ENCODE data around the gene RAB20. TPM values are rescaled to one million over a fixed set of nuclear protein-coding genes. Genes with fewer than 3 reads are reported as not detected.

Gene RAB20
- total RNA-seq, 1 donor from 2014 or later: 0.77 TPM

- H3K27me3 Mint-ChIP-seq (ENCODE audit: low read depth): no peaks in the 10 kb centered on the region
- H3K4me1 Mint-ChIP-seq: no peaks in the 10 kb centered on the region
- TF ChIP-seq CTCF (conservative IDR thresholded peaks at IDR 0.05): no peak
- H3K4me3 Mint-ChIP-seq: no peak overlapping the region
- peaks cover 45% of the 10 kb centered on the region for H3K36me3 Mint-ChIP-seq (ENCODE audit: low read depth)
- DNase-seq (ENCODE audit: low read depth, low spot score): no peak
- H3K27ac Mint-ChIP-seq (ENCODE audit: unreplicated experiment): no peak overlapping the region
- H3K9me3 Mint-ChIP-seq: no peaks in the 10 kb centered on the region
Observed at GRCh38 chr13:110497003-110497402, 64.5 kb downstream of the RAB20 start.

- no peaks in the 10 kb centered on the region for H3K27me3 Mint-ChIP-seq (ENCODE audit: low read depth)
- H3K9me3 Mint-ChIP-seq: no peaks in the 10 kb centered on the region
- H3K27ac Mint-ChIP-seq (ENCODE audit: unreplicated experiment): no peak overlapping the region
- H3K4me3 Mint-ChIP-seq: no peak overlapping the region
- H3K4me1 Mint-ChIP-seq: no peaks in the 10 kb centered on the region
- DNase-seq (ENCODE audit: low read depth, low spot score): no peak
- peaks cover 39% of the 10 kb centered on the region for H3K36me3 Mint-ChIP-seq (ENCODE audit: low read depth)
- TF ChIP-seq CTCF (conservative IDR thresholded peaks at IDR 0.05): no peak
Observed at GRCh38 chr13:110496281-110496680, 65.2 kb downstream of the RAB20 start.

GRCh38 chr13:110495881-110496280, 65.6 kb downstream of the RAB20 start:
- Mint-ChIP-seq H3K27ac (ENCODE audit: unreplicated experiment) (no peak overlapping the region), H3K27me3 (ENCODE audit: low read depth) (no peaks in the 10 kb centered on the region), H3K4me1 (no peaks in the 10 kb centered on the region), H3K4me3 (no peak overlapping the region), H3K36me3 (ENCODE audit: low read depth) (peaks cover 37% of the 10 kb centered on the region), H3K9me3 (no peaks in the 10 kb centered on the region)
- DNase-seq (ENCODE audit: low read depth, low spot score): no peak
- TF ChIP-seq CTCF (conservative IDR thresholded peaks at IDR 0.05): no peak

- H3K36me3 Mint-ChIP-seq (ENCODE audit: low read depth): peaks cover 32% of the 10 kb centered on the region
- TF ChIP-seq CTCF (conservative IDR thresholded peaks at IDR 0.05): no peak
- H3K9me3 Mint-ChIP-seq: no peaks in the 10 kb centered on the region
- DNase-seq (ENCODE audit: low read depth, low spot score): no peak
- peak overlapping the region; percentile 27 for H3K27ac Mint-ChIP-seq (ENCODE audit: unreplicated experiment)
- H3K4me3 Mint-ChIP-seq: no peak overlapping the region
- no peaks in the 10 kb centered on the region for H3K27me3 Mint-ChIP-seq (ENCODE audit: low read depth)
- H3K4me1 Mint-ChIP-seq: no peaks in the 10 kb centered on the region
Observed at GRCh38 chr13:110495376-110495775, 66.1 kb downstream of the RAB20 start.

- peaks cover 20% of the 10 kb centered on the region for H3K36me3 Mint-ChIP-seq (ENCODE audit: low read depth)
- H3K9me3 Mint-ChIP-seq: no peaks in the 10 kb centered on the region
- H3K4me3 Mint-ChIP-seq: no peak overlapping the region
- H3K27me3 Mint-ChIP-seq (ENCODE audit: low read depth): no peaks in the 10 kb centered on the region
- TF ChIP-seq CTCF (conservative IDR thresholded peaks at IDR 0.05): no peak
- no peak for DNase-seq (ENCODE audit: low read depth, low spot score)
- no peak overlapping the region for H3K27ac Mint-ChIP-seq (ENCODE audit: unreplicated experiment)
- H3K4me1 Mint-ChIP-seq: no peaks in the 10 kb centered on the region
Observed at GRCh38 chr13:110493613-110494012, 67.9 kb downstream of the RAB20 start.
